H1 (cell line): Measurements from ENCODE around the gene TRMT61A. TPM values are rescaled to one million over a fixed set of nuclear protein-coding genes. Genes with fewer than 3 reads are reported as not detected.

Experiments used
- CTCF ChIA-PET: fragments of 300-600 bp; sonication (Branson Sonifier 250); formaldehyde crosslinking; loops from one replicate; lab custom pipeline; 2021; ENCODE audit not compliant: partially characterized antibody; lab: Charles Lee
- POLR2A ChIA-PET: fragments of 300-600 bp; sonication (Branson Sonifier 250); formaldehyde crosslinking; loops from one replicate; lab custom pipeline; 2021; ENCODE audit warnings: inconsistent platforms; ENCODE audit not compliant: partially characterized antibody; lab: Charles Lee
- DNase-seq, 2 experiments: peaks; one replicate each; pipeline versions ENCODE4 v3.0.0 to v3.0.0-alpha.2; 2010 to 2022; ENCODE audit warnings: low spot score in 2 of 2, low read depth in 1 of 2, mixed read lengths in 1 of 2
- FAIRE-seq: peaks from 2 replicates; lab custom pipeline; 2011; peaks lifted over from hg19 to GRCh38; lab: Jason Lieb, UNC
- H2AFZ ChIP-seq: 2 replicates; pipeline ENCODE4 v1.8.1; 2012; ENCODE audit warnings: low read length, inconsistent platforms
- H2AK5ac ChIP-seq: 2 replicates; pipeline ENCODE4 v1.6.1; 2013; ENCODE audit warnings: low read depth, low read length
- H2BK120ac ChIP-seq: replicated peaks from 2 replicates; pipeline ENCODE3; 2013; ENCODE audit warnings: low read depth, low read length, inconsistent platforms
- H2BK12ac ChIP-seq: 2 replicates; pipeline ENCODE4 v1.6.1; 2013; ENCODE audit warnings: low read depth, low read length
- H2BK15ac ChIP-seq: 2 replicates; pipeline ENCODE4 v1.6.1; 2013; ENCODE audit warnings: low read length
- H2BK20ac ChIP-seq: 2 replicates; pipeline ENCODE4 v1.6.1; 2013; ENCODE audit warnings: low read length
- H2BK5ac ChIP-seq: 2 replicates; pipeline ENCODE4 v1.6.1; 2013; ENCODE audit warnings: low read depth, low read length
- H3K14ac ChIP-seq: 2 replicates; pipeline ENCODE4 v1.6.1; 2013; ENCODE audit warnings: inconsistent platforms; ENCODE audit not compliant: insufficient read length
- H3K18ac ChIP-seq: 2 replicates; pipeline ENCODE4 v1.6.1; 2013; ENCODE audit warnings: low read length; ENCODE audit errors: extremely low read depth
- H3K23ac ChIP-seq: 2 replicates; pipeline ENCODE4 v1.6.1; 2013; ENCODE audit warnings: inconsistent platforms; ENCODE audit not compliant: insufficient read length
- H3K23me2 ChIP-seq: 2 replicates; pipeline ENCODE4 v1.6.1; 2013; ENCODE audit warnings: low read depth, low read length
- H3K27ac ChIP-seq: 2 replicates; pipeline ENCODE4 v1.6.1; 2011; ENCODE audit warnings: low read depth, low read length, inconsistent platforms
- H3K27me3 ChIP-seq, 4 experiments: replicated peaks in 1 of 4; 1 replicate in 1 of 4; 2 replicates in 3 of 4; pipeline versions ENCODE4 v1.6.1 to v1.8.1; 2011 to 2013; ENCODE audit warnings: low read length in 3 of 4, mild to moderate bottlenecking in 3 of 4, inconsistent platforms in 2 of 4, mixed read lengths in 2 of 4, moderate library complexity in 1 of 4; ENCODE audit not compliant: control insufficient read depth in 3 of 4, insufficient read depth in 3 of 4; ENCODE audit errors: extremely low read depth in 1 of 4
- H3K36me3 ChIP-seq, 4 experiments: 2 replicates each; pipeline versions ENCODE4 v1.6.1 to v1.8.1; 2011 to 2013; ENCODE audit warnings: mild to moderate bottlenecking in 4 of 4, low read length in 3 of 4, moderate library complexity in 2 of 4, control low read depth in 1 of 4, inconsistent platforms in 1 of 4; ENCODE audit not compliant: insufficient read depth in 4 of 4, control insufficient read depth in 2 of 4
- H3K4ac ChIP-seq: replicated peaks from 2 replicates; pipeline ENCODE3; 2013; ENCODE audit warnings: low read length, low read depth, mixed read lengths, inconsistent platforms; ENCODE audit not compliant: insufficient read length
- H3K4me1 ChIP-seq, 4 experiments: replicated peaks in 1 of 4; 1 replicate in 1 of 4; 2 replicates in 3 of 4; pipeline versions ENCODE4 v1.6.1 to v1.8.1; 2011 to 2013; ENCODE audit warnings: low read length in 3 of 4, inconsistent platforms in 2 of 4, mixed read lengths in 1 of 4; ENCODE audit not compliant: insufficient read depth in 4 of 4, control insufficient read depth in 3 of 4
- H3K4me2 ChIP-seq, 2 experiments: 2 replicates each; pipeline versions ENCODE4 v1.6.1 to v1.8.1; 2011 to 2013; ENCODE audit warnings: low read depth in 2 of 2, low read length in 2 of 2, control low read depth in 1 of 2, inconsistent platforms in 1 of 2, mild to moderate bottlenecking in 1 of 2; ENCODE audit not compliant: insufficient read depth in 1 of 2
- H3K4me3 ChIP-seq, 4 experiments: fragments of 200-600, 300-600 bp in 1 of 4; sonication (generic), shearing (Covaris generic), sonication (Bioruptor Twin) in 1 of 4; 2 replicates each; pipeline versions ENCODE4 v1.5.1 to v1.8.1; 2011 to 2016; ENCODE audit warnings: low read length in 4 of 4, low read depth in 3 of 4, control low read depth in 2 of 4, inconsistent platforms in 2 of 4, mild to moderate bottlenecking in 2 of 4, mixed read lengths in 1 of 4, moderate library complexity in 1 of 4; ENCODE audit not compliant: insufficient read depth in 2 of 4; ENCODE audit errors: extremely low read depth in 1 of 4
- H3K56ac ChIP-seq: replicated peaks from 2 replicates; pipeline ENCODE3; 2013; ENCODE audit warnings: low read depth, mild to moderate bottlenecking, mixed read lengths, low read length, inconsistent platforms; ENCODE audit not compliant: insufficient read length
- H3K79me1 ChIP-seq: 2 replicates; pipeline ENCODE4 v1.6.1; 2013; ENCODE audit warnings: low read depth, low read length, control low read depth
- H3K79me2 ChIP-seq, 2 experiments: 2 replicates each; pipeline versions ENCODE4 v1.6.1 to v1.8.1; 2012 to 2013; ENCODE audit warnings: low read length in 2 of 2, mild to moderate bottlenecking in 2 of 2, inconsistent platforms in 1 of 2; ENCODE audit not compliant: insufficient read depth in 2 of 2, control insufficient read depth in 1 of 2
- H3K9ac ChIP-seq, 4 experiments: replicated peaks in 1 of 4; 1 replicate in 1 of 4; 2 replicates in 3 of 4; pipeline versions ENCODE4 v1.6.1 to v1.8.1; 2011 to 2013; ENCODE audit warnings: low read depth in 3 of 4, low read length in 3 of 4, control low read depth in 2 of 4, mild to moderate bottlenecking in 2 of 4, moderate library complexity in 2 of 4, inconsistent platforms in 1 of 4; ENCODE audit errors: extremely low read depth in 1 of 4
- H3K9me3 ChIP-seq, 2 experiments: 2 replicates each; pipeline versions ENCODE4 v1.6.1 to v1.8.1; 2012 to 2013; ENCODE audit warnings: mild to moderate bottlenecking in 2 of 2, moderate library complexity in 2 of 2, control low read depth in 1 of 2, inconsistent platforms in 1 of 2, low read depth in 1 of 2, low read length in 1 of 2, mixed read lengths in 1 of 2; ENCODE audit not compliant: insufficient read depth in 2 of 2
- H4K20me1 ChIP-seq, 2 experiments: replicated peaks in 1 of 2; 2 replicates each; pipeline versions ENCODE3 to v1.8.1; 2011 to 2013; ENCODE audit warnings: inconsistent platforms in 2 of 2, low read length in 2 of 2, mild to moderate bottlenecking in 1 of 2; ENCODE audit not compliant: insufficient read depth in 2 of 2, control insufficient read depth in 1 of 2
- H4K5ac ChIP-seq: 2 replicates; pipeline ENCODE4 v1.6.1; 2013; ENCODE audit warnings: low read length, low read depth, mixed read lengths, inconsistent platforms; ENCODE audit not compliant: insufficient read length
- H4K8ac ChIP-seq: 2 replicates; pipeline ENCODE4 v1.8.0; 2013; ENCODE audit warnings: mild to moderate bottlenecking, moderate library complexity, low read length, inconsistent platforms; ENCODE audit not compliant: insufficient read depth; ENCODE audit errors: extremely low read depth
- H4K91ac ChIP-seq: replicated peaks from 2 replicates; pipeline ENCODE3; 2013; ENCODE audit warnings: low read length, mixed read lengths, inconsistent platforms; ENCODE audit not compliant: insufficient read length
- ASH2L ChIP-seq: fragments of 200-600, 300-600 bp; sonication (generic); IDR thresholded peaks from one replicate; pipeline ENCODE4 v1.7.1; 2017; ENCODE audit warnings: low read length
- BRCA1 ChIP-seq: IDR thresholded peaks from 2 replicates; pipeline ENCODE4 v1.6.1; 2012; ENCODE audit warnings: low read depth, low read length, improper control_type of control experiment
- CEBPB ChIP-seq: IDR thresholded peaks from 2 replicates; pipeline ENCODE4 v1.6.1; 2012; ENCODE audit warnings: low read depth, low read length
- FOSL1 ChIP-seq: IDR thresholded peaks from 2 replicates; pipeline ENCODE4 v1.6.1; 2011; ENCODE audit warnings: mild to moderate bottlenecking, low read depth, low read length, moderate library complexity; ENCODE audit not compliant: insufficient read depth
- KDM1A ChIP-seq: fragments of 200-600, 300-600 bp; sonication (generic); IDR thresholded peaks from 2 replicates; pipeline ENCODE4 v1.7.1; 2016; ENCODE audit warnings: mild to moderate bottlenecking, low read length, borderline replicate concordance
- KDM5A ChIP-seq: fragments of 200-600 bp; IDR thresholded peaks from 2 replicates; pipeline ENCODE4 v1.7.1; 2012; ENCODE audit warnings: mild to moderate bottlenecking, low read length, inconsistent platforms, mixed read lengths
- PHF8 ChIP-seq: fragments of 200-600 bp; sonication (generic); conservative IDR thresholded peaks from 2 replicates; pipeline ENCODE4 v1.7.1; 2012; ENCODE audit warnings: low read depth, mild to moderate bottlenecking, inconsistent platforms, low read length, moderate library complexity
- POLR2A ChIP-seq, 2 experiments: IDR thresholded peaks; 1 replicate in 1 of 2; 2 replicates in 1 of 2; pipeline ENCODE4 v1.6.1; 2011; ENCODE audit warnings: low read depth in 2 of 2, low read length in 2 of 2, mild to moderate bottlenecking in 2 of 2; ENCODE audit errors: control extremely low read depth in 1 of 2
- RNF2 ChIP-seq: fragments of 200-900, 300-1000 bp; sonication (generic); IDR thresholded peaks from 2 replicates; pipeline ENCODE4 v1.7.1; 2016; ENCODE audit warnings: borderline replicate concordance, low read depth, mild to moderate bottlenecking, antibody characterized with exemption, low read length; ENCODE audit not compliant: poor library complexity, severe bottlenecking; ENCODE audit errors: missing control alignments
- RXRA ChIP-seq: IDR thresholded peaks from 2 replicates; pipeline ENCODE4 v1.6.1; 2011; ENCODE audit warnings: low read depth, mild to moderate bottlenecking, low read length, moderate library complexity; ENCODE audit not compliant: insufficient read depth
- SIX5 ChIP-seq: IDR thresholded peaks from 2 replicates; pipeline ENCODE4 v1.6.1; 2011; ENCODE audit warnings: mild to moderate bottlenecking, low read depth, low read length
- SRF ChIP-seq: IDR thresholded peaks from 2 replicates; pipeline ENCODE4 v1.6.1; 2011; ENCODE audit warnings: mild to moderate bottlenecking, low read depth, low read length, moderate library complexity
- WGBS, 2 experiments: shearing (Covaris generic) in 1 of 2; methylation state at CpG; one replicate each; pipeline versions ENCODE4 v1.1.6 to v1.1.7; 2013 to 2015; ENCODE audit warnings: low lambda C conversion rate in 2 of 2, mixed read lengths in 2 of 2, inconsistent platforms in 1 of 2, low coverage in 1 of 2, missing lambda C conversion rate in 1 of 2; ENCODE audit not compliant: insufficient replicate concordance in 2 of 2, insufficient coverage in 1 of 2, insufficient read length in 1 of 2; ENCODE audit errors: extremely low coverage in 1 of 2, missing lambda C conversion rate in 1 of 2; 5-methylcytosine and 5-hydroxymethylcytosine counted together
- polyA plus RNA-seq, 7 experiments: library from polyadenylated mRNA; depleted of rRNA in 3 of 7; stranded (reverse) in 5 of 7; unstranded in 2 of 7; fragments of >200 nt in 5 of 7; fragments of 200-250 nt in 2 of 7; gene quantifications; 1 replicate in 5 of 7; 2 replicates in 1 of 7; 4 replicates in 1 of 7; pipeline versions ENCODE4 v1.2.1 to v1.2.3, GENCODE V29; 2011 to 2013; ENCODE audit warnings: missing spikeins in 2 of 7, mixed read lengths in 2 of 7
- total RNA-seq: library from RNA; stranded (reverse); fragmentation: NEBNext Ultra II Directional; extraction: Animal tissue kit (Norgen Biotek cat#: 25700); gene quantifications from 2 replicates; pipeline ENCODE4 v1.2.1, GENCODE V29; 2021
- TF ChIP-seq, protein P1 (sequence below): IDR thresholded peaks from 2 replicates; pipeline ENCODE4 v1.6.1; 2011; ENCODE audit warnings: low read length, improper control_type of control experiment

TRMT61A gene
- total and polyA plus RNA-seq, 2 of the 8 experiments (the other 6 are each of a cell fraction or from before 2014, with no cell fraction given): 15.8 to 19.0 TPM

DNA sequence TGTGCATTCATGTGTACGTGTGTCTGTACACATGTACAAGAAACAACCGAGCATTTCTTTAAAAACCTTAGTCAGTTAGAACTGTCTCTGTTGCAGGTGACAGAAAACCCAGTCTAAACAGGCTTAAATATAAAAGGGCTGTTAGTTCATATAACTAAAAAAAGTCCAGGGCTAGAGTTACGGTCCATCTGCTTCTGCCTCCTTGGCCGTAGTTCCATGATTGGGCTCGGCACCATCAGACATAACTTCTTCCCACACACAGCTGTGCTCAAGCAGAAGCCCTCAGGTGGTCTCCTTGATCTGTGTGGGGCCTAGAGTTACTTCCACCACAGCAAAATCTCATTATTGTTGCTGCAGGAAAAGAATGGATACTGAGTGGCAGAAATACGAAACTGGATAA, 40.9 kb upstream of the TRMT61A start:
- no peaks in the 10 kb centered on the region for H3K27me3 ChIP-seq
- no peak overlapping the region for H3K14ac ChIP-seq
- H4K8ac ChIP-seq: no peak overlapping the region
- WGBS, 2 experiments: 92% methylated on average over 6 of the region's 6 CpGs; no CpG with 5 or more reads in 1 of the 2 experiments
- ChIA-PET CTCF (interaction anchor here (0.7 to 4.4 kb wide), 3 partner anchors 11 to 43 kb away, joined by 3 to 16 read pairs (median 4); no protein-coding TSS in a partner anchor), POLR2A (interaction anchor here (1.2 to 1.6 kb wide), 2 partner anchors 24 to 153 kb away, joined by 3 to 9 read pairs; partner anchors contain the start of gene EIF5)
- no peak overlapping the region for H3K27ac ChIP-seq
- H3K4ac ChIP-seq: no peak overlapping the region
- peaks cover 0 to 4% of the 10 kb centered on the region in 2 experiments for H4K20me1 ChIP-seq
- no peaks in the 10 kb centered on the region for H3K4me1 ChIP-seq
- H4K91ac ChIP-seq: no peak overlapping the region
- no peak overlapping the region for H2BK12ac ChIP-seq
- no peak overlapping the region for H2BK20ac ChIP-seq
- H3K79me1 ChIP-seq: no peaks in the 10 kb centered on the region; the same call in 1 of the 2 replicates
- no peak overlapping the region for H2BK120ac ChIP-seq
- H3K56ac ChIP-seq: no peak overlapping the region
- DNase-seq (no peak), FAIRE-seq (no peak)
- no peak overlapping the region for H4K5ac ChIP-seq
- H2BK15ac ChIP-seq: no peak overlapping the region
- no peak overlapping the region for H2BK5ac ChIP-seq
- no peak overlapping the region for H3K23ac ChIP-seq
- no peak overlapping the region for H3K9ac ChIP-seq
- H3K18ac ChIP-seq: no peak overlapping the region
- H3K4me2 ChIP-seq: no peak overlapping the region
- no peak overlapping the region for H2AFZ ChIP-seq
- no peak overlapping the region for H3K4me3 ChIP-seq
- H3K36me3 ChIP-seq: peaks cover 4 to 22% (median 11%) of the 10 kb centered on the region in 4 experiments; a peak in 6 of 8 replicates
- no peaks in the 10 kb centered on the region for H3K79me2 ChIP-seq
- H3K23me2 ChIP-seq: no peaks in the 10 kb centered on the region
- no peaks in the 10 kb centered on the region for H3K9me3 ChIP-seq
- H2AK5ac ChIP-seq: no peak overlapping the region
- no peak for TF ChIP-seq CEBPB
- no peak for TF ChIP-seq SRF
- no peak for TF ChIP-seq KDM1A
- TF ChIP-seq PHF8: no peak
- no peak for TF ChIP-seq SIX5
- no peak for TF ChIP-seq KDM5A
- TF ChIP-seq, protein P1, sequence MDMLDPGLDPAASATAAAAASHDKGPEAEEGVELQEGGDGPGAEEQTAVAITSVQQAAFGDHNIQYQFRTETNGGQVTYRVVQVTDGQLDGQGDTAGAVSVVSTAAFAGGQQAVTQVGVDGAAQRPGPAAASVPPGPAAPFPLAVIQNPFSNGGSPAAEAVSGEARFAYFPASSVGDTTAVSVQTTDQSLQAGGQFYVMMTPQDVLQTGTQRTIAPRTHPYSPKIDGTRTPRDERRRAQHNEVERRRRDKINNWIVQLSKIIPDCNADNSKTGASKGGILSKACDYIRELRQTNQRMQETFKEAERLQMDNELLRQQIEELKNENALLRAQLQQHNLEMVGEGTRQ: no peak
- TF ChIP-seq RNF2: no peak
- TF ChIP-seq BRCA1: no peak
- TF ChIP-seq ASH2L: no peak
- TF ChIP-seq POLR2A (IDR thresholded peaks at IDR 0.05; ENCODE audit: control extremely low read depth in 1 of 2, low read depth in 2 of 2, low read length in 2 of 2): no peak
- TF ChIP-seq RXRA: no peak
- TF ChIP-seq FOSL1: no peak
